Stomach (tissue), 9 donors: ENCODE data around the gene KLHL28. TPM values are rescaled to one million over a fixed set of nuclear protein-coding genes. Genes with fewer than 3 reads are reported as not detected.

Experiments used
- DNase-seq, 2 donors: peaks; one replicate each; pipeline versions ENCODE4 v3.0.0 to v3.0.0-alpha.2; 2013 to 2019
- H3K27ac ChIP-seq, 5 donors: fragments of 200-600 bp in 4 of 5; sonication (generic) in 4 of 5; one replicate each; pipeline ENCODE4 v1.5.1; 2013 to 2019; ENCODE audit warnings: mild to moderate bottlenecking in 1 of 5, moderate library complexity in 1 of 5
- H3K27me3 ChIP-seq, 3 donors: fragments of 200-600 bp; sonication (generic); one replicate each; pipeline ENCODE4 v1.5.1; 2017 to 2019; ENCODE audit warnings: mixed run types in 1 of 3
- H3K36me3 ChIP-seq, 4 donors: fragments of 200-600 bp; sonication (generic); 1 replicate in 3 of 4; 2 replicates in 1 of 4; pipeline ENCODE4 v1.5.1; 2016 to 2019
- H3K4me1 ChIP-seq, 4 donors: fragments of 200-600 bp; sonication (generic); one replicate each; pipeline ENCODE4 v1.5.1; 2016 to 2019
- H3K4me3 ChIP-seq, 4 donors: fragments of 200-600 bp; sonication (generic) in 3 of 4; one replicate each; pipeline ENCODE4 v1.5.1; 2016 to 2019; ENCODE audit warnings: mild to moderate bottlenecking in 1 of 4
- H3K9me3 ChIP-seq, 4 donors: fragments of 200-600 bp; sonication (generic); one replicate each; pipeline ENCODE4 v1.5.1; 2016 to 2019
- EP300 ChIP-seq: sonication (generic); formaldehyde crosslinking; IDR thresholded peaks from one replicate; pipeline ENCODE4 v1.6.1; 2017; ENCODE audit warnings: antibody characterized with exemption
- POLR2A ChIP-seq, 4 donors: fragments of 450-650 bp; IDR thresholded peaks; one replicate each; pipeline ENCODE4 v1.6.1; 2016; ENCODE audit warnings: antibody characterized with exemption in 4 of 4, control low read depth in 2 of 4, mild to moderate bottlenecking in 1 of 4, moderate library complexity in 1 of 4
- POLR2AphosphoS5 ChIP-seq, 3 donors: sonication (generic); formaldehyde crosslinking; IDR thresholded peaks; one replicate each; pipeline ENCODE4 v1.6.1; 2016; ENCODE audit warnings: antibody characterized with exemption in 3 of 3
- WGBS, 5 donors: extraction: QIAGEN DNeasy Blood & Tissue Kit in 3 of 5; methylation state at CpG; one replicate each; pipeline versions ENCODE4 v1.1.5 to v1.1.7; 2013 to 2018; 5-methylcytosine and 5-hydroxymethylcytosine counted together
- intact Hi-C: fragments of 100-400 bp; cut with DNase I; formaldehyde crosslinking; loops from one replicate; pipeline ENCODE4 v1.15.1; 2023; ENCODE audit warnings: low total_unique reads
- polyA plus RNA-seq, 3 donors: library from polyadenylated mRNA; stranded (reverse); fragments of 200-250 nt; gene quantifications; one replicate each; pipeline ENCODE4 v1.2.3, GENCODE V29; 2013
- total RNA-seq, 5 donors: library from RNA; depleted of rRNA; stranded (reverse); fragments of >200 nt; gene quantifications; one replicate each; pipeline versions ENCODE4 v1.1.0 to v1.2.3, GENCODE V29; 2014 to 2016
- TF ChIP-seq, protein P1 (sequence below), 7 experiments: fragments of 450-650 bp in 4 of 7; fragments of 200-600 bp in 3 of 7; sonication (generic) in 3 of 7; IDR thresholded peaks; one replicate each; pipeline ENCODE4 v1.5.1; 2016 to 2019; ENCODE audit warnings: antibody characterized with exemption in 7 of 7, control low read depth in 2 of 7, mild to moderate bottlenecking in 1 of 7
- donor health status: healthy with polysubstance abuse.
- donor health status: Bipolar disorder and iron deficiency.
- donor health status: healthy.

Gene KLHL28
- total and polyA plus RNA-seq, 8 donors = 1.5 to 20.6 (median 7.0) TPM

DNA sequence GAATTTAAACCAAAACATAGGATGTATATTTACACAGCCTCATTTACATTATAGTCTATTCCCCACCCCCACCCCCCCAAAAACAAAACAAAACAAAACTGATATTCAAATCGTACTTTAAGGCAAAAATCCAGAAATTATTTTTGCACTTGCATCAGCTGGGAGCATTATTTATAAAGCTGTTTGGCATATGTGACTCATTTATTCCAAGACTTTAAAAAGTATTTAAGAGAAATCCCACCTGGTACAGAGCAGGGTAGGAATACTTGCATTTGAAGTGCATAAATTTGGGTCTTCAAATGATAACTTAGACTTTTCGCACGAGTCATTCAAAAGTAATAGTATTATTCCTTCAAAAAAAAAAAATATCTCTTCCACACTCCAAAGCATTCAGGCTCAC lies 1.1 kb downstream of the KLHL28 start:
- H3K27ac ChIP-seq = peak overlapping the region in 4 of 5 donors; percentile 91 to 94 (median 92)
- peak overlapping the region; percentile 74 to 98 (median 89) for H3K4me3 ChIP-seq
- DNase-seq = no peak
- intact Hi-C loops = no loop called here
- H3K4me1 ChIP-seq = peaks cover 27 to 82% (median 57%) of the 10 kb centered on the region in 4 donors
- no peaks in the 10 kb centered on the region for H3K9me3 ChIP-seq
- no peaks in the 10 kb centered on the region for H3K27me3 ChIP-seq
- WGBS, 5 donors = 2 to 6% (median 3%) methylated on average over 3 of the region's 3 CpGs
- TF ChIP-seq POLR2A (IDR thresholded peaks at IDR 0.05) = no peak
- no peak for TF ChIP-seq EP300
- TF ChIP-seq, protein P1, sequence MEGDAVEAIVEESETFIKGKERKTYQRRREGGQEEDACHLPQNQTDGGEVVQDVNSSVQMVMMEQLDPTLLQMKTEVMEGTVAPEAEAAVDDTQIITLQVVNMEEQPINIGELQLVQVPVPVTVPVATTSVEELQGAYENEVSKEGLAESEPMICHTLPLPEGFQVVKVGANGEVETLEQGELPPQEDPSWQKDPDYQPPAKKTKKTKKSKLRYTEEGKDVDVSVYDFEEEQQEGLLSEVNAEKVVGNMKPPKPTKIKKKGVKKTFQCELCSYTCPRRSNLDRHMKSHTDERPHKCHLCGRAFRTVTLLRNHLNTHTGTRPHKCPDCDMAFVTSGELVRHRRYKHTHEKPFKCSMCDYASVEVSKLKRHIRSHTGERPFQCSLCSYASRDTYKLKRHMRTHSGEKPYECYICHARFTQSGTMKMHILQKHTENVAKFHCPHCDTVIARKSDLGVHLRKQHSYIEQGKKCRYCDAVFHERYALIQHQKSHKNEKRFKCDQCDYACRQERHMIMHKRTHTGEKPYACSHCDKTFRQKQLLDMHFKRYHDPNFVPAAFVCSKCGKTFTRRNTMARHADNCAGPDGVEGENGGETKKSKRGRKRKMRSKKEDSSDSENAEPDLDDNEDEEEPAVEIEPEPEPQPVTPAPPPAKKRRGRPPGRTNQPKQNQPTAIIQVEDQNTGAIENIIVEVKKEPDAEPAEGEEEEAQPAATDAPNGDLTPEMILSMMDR (IDR thresholded peaks at IDR 0.05) = no peak
- TF ChIP-seq POLR2AphosphoS5 (IDR thresholded peaks at IDR 0.05) = no peak
- no peaks in the 10 kb centered on the region for H3K36me3 ChIP-seq

DNA sequence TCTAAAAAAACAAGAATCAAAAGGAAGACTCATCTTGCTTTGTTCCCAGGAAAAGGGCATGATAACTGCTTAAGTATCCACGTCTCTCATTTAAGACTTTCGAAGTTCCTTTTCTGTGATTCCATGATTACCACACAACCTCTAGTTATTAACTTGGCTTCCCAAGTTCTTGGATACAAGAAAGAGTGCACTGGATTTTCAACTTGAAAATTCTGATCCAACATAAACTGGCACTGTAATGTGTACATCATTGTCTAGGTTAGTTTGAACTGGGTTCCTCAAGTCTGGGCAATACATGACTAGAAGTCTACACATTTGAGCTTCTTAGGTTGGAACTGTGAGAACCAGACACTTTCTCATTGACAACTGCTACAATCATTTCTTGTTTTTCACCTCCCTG lies 1.6 kb downstream of the KLHL28 start:
- 34 to 55% (median 47%) methylated on average over 2 of the region's 2 CpGs for WGBS, 5 donors
- Histone ChIP-seq H3K36me3 (no peaks in the 10 kb centered on the region), H3K27ac (peak overlapping the region in 1 of 5 donors; percentile 91), H3K4me1 (peaks cover 27 to 82% (median 54%) of the 10 kb centered on the region in 4 donors), H3K9me3 (no peaks in the 10 kb centered on the region), H3K4me3 (peak overlapping the region; percentile 74 to 98 (median 89)), H3K27me3 (no peaks in the 10 kb centered on the region)
- TF ChIP-seq POLR2A (IDR thresholded peaks at IDR 0.05) = no peak
- TF ChIP-seq, protein P1 (IDR thresholded peaks at IDR 0.05) = no peak
- TF ChIP-seq EP300 = no peak
- no peak for TF ChIP-seq POLR2AphosphoS5 (IDR thresholded peaks at IDR 0.05)
- intact Hi-C loops = no loop called here
- no peak for DNase-seq

DNA sequence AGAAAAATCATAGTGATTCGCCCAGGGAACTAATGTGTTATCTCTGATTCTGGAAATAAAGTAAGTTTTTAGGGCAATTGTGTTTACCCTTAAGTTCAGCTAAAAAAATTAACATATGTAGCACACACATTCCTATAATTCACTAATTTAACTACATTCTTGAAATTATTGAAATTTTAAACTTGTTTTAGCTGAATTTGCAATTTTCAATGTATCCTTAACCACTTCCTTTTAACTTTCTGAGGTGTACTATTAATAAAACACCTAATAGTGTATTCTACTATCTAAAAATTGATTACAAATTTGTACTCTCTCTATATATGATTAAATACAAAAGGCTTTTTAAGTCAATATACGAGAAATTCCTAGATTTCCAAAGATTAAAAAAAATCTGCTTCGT lies 2.2 kb downstream of the KLHL28 start:
- peaks cover 27 to 80% (median 50%) of the 10 kb centered on the region in 4 donors for H3K4me1 ChIP-seq
- DNase-seq = no peak
- 55 to 71% (median 60%) methylated on average over 3 of the region's 3 CpGs for WGBS, 5 donors
- no peak overlapping the region for H3K27ac ChIP-seq
- peak overlapping the region in 1 of 4 donors; percentile 86 for H3K4me3 ChIP-seq
- H3K9me3 ChIP-seq = no peaks in the 10 kb centered on the region
- H3K36me3 ChIP-seq = no peaks in the 10 kb centered on the region
- no peaks in the 10 kb centered on the region for H3K27me3 ChIP-seq
- intact Hi-C loops = no loop called here
- TF ChIP-seq POLR2A (IDR thresholded peaks at IDR 0.05) (no peak), POLR2AphosphoS5 (IDR thresholded peaks at IDR 0.05) (no peak)
- TF ChIP-seq, protein P1 (IDR thresholded peaks at IDR 0.05) = no peak

DNA sequence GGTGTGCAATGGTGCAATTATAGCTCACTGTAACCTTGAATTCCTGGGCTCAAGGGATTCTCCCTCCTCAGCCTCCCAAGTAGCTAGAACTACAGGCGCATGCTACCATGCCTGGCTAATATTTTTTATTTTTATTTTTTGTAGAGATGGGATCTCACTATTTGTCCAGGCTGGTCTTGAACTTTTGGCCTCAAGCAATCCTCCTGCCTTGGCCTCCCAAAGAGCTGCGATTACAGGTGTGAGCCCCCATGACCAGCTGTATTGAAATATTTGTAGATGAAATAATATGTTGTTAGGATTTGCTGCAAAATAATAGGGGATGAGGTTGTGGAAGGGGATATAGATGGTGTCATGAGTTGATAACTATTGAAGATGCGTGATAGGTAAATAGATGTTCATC lies 4.9 kb downstream of the KLHL28 start:
- no peak for TF ChIP-seq EP300
- TF ChIP-seq POLR2AphosphoS5 (IDR thresholded peaks at IDR 0.05) = no peak
- TF ChIP-seq, protein P1 (IDR thresholded peaks at IDR 0.05) = no peak
- no peak for TF ChIP-seq POLR2A (IDR thresholded peaks at IDR 0.05)
- DNase-seq = no peak
- peaks cover 0 to 8% (median 4%) of the 10 kb centered on the region in 4 donors for H3K36me3 ChIP-seq
- intact Hi-C loops = no loop called here
- H3K4me1 ChIP-seq = peaks cover 14 to 67% (median 35%) of the 10 kb centered on the region in 4 donors
- H3K27me3 ChIP-seq = no peaks in the 10 kb centered on the region
- no peaks in the 10 kb centered on the region for H3K9me3 ChIP-seq
- no peak overlapping the region for H3K4me3 ChIP-seq
- no peak overlapping the region for H3K27ac ChIP-seq
- 98 to 99% (median 99%) methylated on average over 3 of the region's 3 CpGs for WGBS, 5 donors
